K562 (cell line): Measurements from ENCODE around the gene SEC14L5. TPM values are rescaled to one million over a fixed set of nuclear protein-coding genes. Genes with fewer than 3 reads are reported as not detected.

Experiments
- ATAC-seq: fragments of 200-7000 bp; cut with Tn5 transposase; 3 replicates; pipeline ENCODE4 v1.9.1; 2020; ENCODE audit warnings: moderate library complexity
- BruUV-seq: library from RNA; stranded (reverse); fragments of 400-500 nt; replicated peaks from 2 replicates; lab custom pipeline; 2021; lab: Mats Ljungman, UMichigan
- CTCF ChIA-PET: fragments of 300-600 bp; formaldehyde crosslinking; extraction: SDS; loops from one replicate; lab custom pipeline; 2021; ENCODE audit warnings: low intra/inter-chr PET ratio; lab: Yijun Ruan, JAX
- POLR2A ChIA-PET: fragments of 300-600, 350-650 bp; sonication (Branson Sonifier 250); formaldehyde crosslinking; extraction: SDS; loops from one replicate; lab custom pipeline; 2021; ENCODE audit warnings: antibody characterized with exemption, inconsistent platforms; lab: Yijun Ruan, JAX
- DNase-seq, 4 experiments: peaks; one replicate each; pipeline versions ENCODE4 v3.0.0 to v3.0.0-alpha.2; 2011 to 2018; ENCODE audit warnings: low spot score in 3 of 4, mixed read lengths in 3 of 4; ENCODE audit errors: extremely low read depth in 1 of 4
- FAIRE-seq: peaks from 2 replicates; lab custom pipeline; 2011; peaks lifted over from hg19 to GRCh38; lab: Jason Lieb, UNC
- H2AFZ ChIP-seq: 2 replicates; pipeline ENCODE4 v1.6.0; 2011; ENCODE audit warnings: low read depth, low read length, control low read depth, inconsistent platforms
- H3K27ac ChIP-seq: fragments of 200-600 bp; 3 replicates; pipeline ENCODE4 v1.8.0; 2011; ENCODE audit warnings: low read depth, mild to moderate bottlenecking, control low read depth, inconsistent platforms, low read length, moderate library complexity, mixed read lengths; ENCODE audit errors: extremely low read depth
- H3K27me3 ChIP-seq, 2 experiments: fragments of 300-600 bp in 1 of 2; 2 replicates in 1 of 2; 3 replicates in 1 of 2; pipeline versions ENCODE4 v1.6.0 to v1.8.0; 2011; ENCODE audit warnings: inconsistent platforms in 2 of 2, low read length in 2 of 2, mild to moderate bottlenecking in 1 of 2, mixed read lengths in 1 of 2, moderate library complexity in 1 of 2; ENCODE audit not compliant: control insufficient read depth in 2 of 2, insufficient read depth in 2 of 2
- H3K36me3 ChIP-seq: fragments of 300-600 bp; 3 replicates; pipeline ENCODE4 v1.8.0; 2011; ENCODE audit warnings: mild to moderate bottlenecking, low read length, inconsistent platforms; ENCODE audit not compliant: control insufficient read depth, insufficient read depth
- H3K4me1 ChIP-seq, 2 experiments: fragments of 200-600 bp in 1 of 2; replicated peaks in 1 of 2; 2 replicates in 1 of 2; 3 replicates in 1 of 2; pipeline versions ENCODE4 v1.5.1 to v1.8.0; 2011; ENCODE audit warnings: inconsistent platforms in 2 of 2, low read length in 2 of 2, mild to moderate bottlenecking in 1 of 2, mixed read lengths in 1 of 2, moderate library complexity in 1 of 2; ENCODE audit not compliant: control insufficient read depth in 2 of 2, insufficient read depth in 2 of 2
- H3K4me2 ChIP-seq: 2 replicates; pipeline ENCODE4 v1.6.1; 2011; ENCODE audit warnings: low read length, control low read depth, inconsistent platforms, mixed read lengths; ENCODE audit not compliant: insufficient read depth
- H3K4me3 ChIP-seq: fragments of 200-600 bp; sonication (generic), shearing (Covaris generic); 2 replicates; pipeline ENCODE4 v1.5.1; 2016; ENCODE audit warnings: control low read depth, inconsistent platforms
- H3K79me2 ChIP-seq: fragments of 200-600 bp; 3 replicates; pipeline ENCODE4 v1.8.0; 2011; ENCODE audit warnings: low read length, inconsistent platforms; ENCODE audit not compliant: control insufficient read depth, insufficient read depth
- H3K9ac ChIP-seq, 2 experiments: 2 replicates each; pipeline versions ENCODE4 v1.6.0 to v1.6.1; 2011; ENCODE audit warnings: low read depth in 2 of 2, low read length in 2 of 2, control low read depth in 1 of 2, inconsistent platforms in 1 of 2, mild to moderate bottlenecking in 1 of 2, mixed read lengths in 1 of 2; ENCODE audit not compliant: insufficient read depth in 1 of 2
- H3K9me1 ChIP-seq: one replicate; pipeline ENCODE4 v1.6.0; 2011; ENCODE audit warnings: inconsistent platforms, mild to moderate bottlenecking, low read length, moderate library complexity; ENCODE audit not compliant: control insufficient read depth, insufficient read depth
- H3K9me3 ChIP-seq: replicated peaks from 2 replicates; pipeline ENCODE4 v1.5.1; 2011; ENCODE audit warnings: low read depth, low read length, inconsistent platforms; ENCODE audit not compliant: control insufficient read depth, insufficient read depth
- H4K20me1 ChIP-seq: replicated peaks from 2 replicates; pipeline ENCODE4 v1.6.1; 2011; ENCODE audit warnings: low read length, inconsistent platforms, mixed read lengths; ENCODE audit not compliant: control insufficient read depth, insufficient read depth
- ARID3A ChIP-seq: IDR thresholded peaks from 2 replicates; pipeline ENCODE4 v1.6.1; 2012; ENCODE audit warnings: low read depth, low read length, improper control_type of control experiment, borderline replicate concordance
- CTCF ChIP-seq, 3 experiments: IDR thresholded peaks in 2 of 3; conservative IDR thresholded peaks in 1 of 3; 2 replicates each; pipeline ENCODE4 v1.5.1; 2011 to 2012; ENCODE audit warnings: low read length in 3 of 3, mild to moderate bottlenecking in 3 of 3, control low read depth in 2 of 3, improper control_type of control experiment in 1 of 3, inconsistent platforms in 1 of 3, low read depth in 1 of 3, mixed read lengths in 1 of 3, moderate library complexity in 1 of 3; ENCODE audit not compliant: insufficient read depth in 2 of 3
- MLLT1 ChIP-seq, 2 experiments: fragments of 450-650 bp; IDR thresholded peaks; 2 replicates each; pipeline ENCODE4 v1.6.1; 2016
- WGBS: fragments of 100-300 bp; shearing (Covaris generic); methylation state at CpG from one replicate; pipeline ENCODE4 v1.1.6; 2016; ENCODE audit warnings: low coverage, mixed read lengths; ENCODE audit not compliant: insufficient coverage; ENCODE audit errors: missing lambda C conversion rate; 5-methylcytosine and 5-hydroxymethylcytosine counted together
- in situ Hi-C: fragments of 300-500 bp; cut with MboI; formaldehyde crosslinking; loops from 4 replicates; pipeline ENCODE4 v1.15.0; 2018; ENCODE audit warnings: inconsistent platforms, mixed read lengths
- intact Hi-C: fragments of 100-400 bp; cut with micrococcal nuclease; formaldehyde crosslinking; loops from 2 replicates; pipeline ENCODE4 v1.14.2; 2022
- polyA plus RNA-seq, 8 experiments: library from polyadenylated mRNA; depleted of rRNA in 4 of 8; stranded (reverse) in 5 of 8; unstranded in 3 of 8; fragments of >200 nt; fragmentation: Nextera tagmentation in 2 of 8; fragmentation: Illumina TruSeq in 1 of 8; extraction: Ambion mirVana in 2 of 8; extraction: Trizol in 1 of 8; gene quantifications; 2 replicates each; pipeline versions ENCODE4 v1.2.1 to v1.2.3, GENCODE V29; 2011 to 2014; ENCODE audit warnings: inconsistent platforms in 1 of 8, missing spikeins in 1 of 8
- total RNA-seq, 7 experiments: library from RNA; depleted of rRNA in 6 of 7; stranded (reverse); fragments of >200 nt in 6 of 7; fragmentation: Illumina TruSeq in 2 of 7; extraction: Trizol in 2 of 7; gene quantifications; 2 replicates each; pipeline versions ENCODE4 v1.2.1 to v1.2.3, GENCODE V29; 2011 to 2021; ENCODE audit warnings: low replicate concordance in 1 of 7

Gene SEC14L5
- total and polyA plus RNA-seq, 9 of the 15 experiments (the other 6 are each of a cell fraction or from before 2014, with no cell fraction given): 0.11 TPM; not detected in 8

DNA sequence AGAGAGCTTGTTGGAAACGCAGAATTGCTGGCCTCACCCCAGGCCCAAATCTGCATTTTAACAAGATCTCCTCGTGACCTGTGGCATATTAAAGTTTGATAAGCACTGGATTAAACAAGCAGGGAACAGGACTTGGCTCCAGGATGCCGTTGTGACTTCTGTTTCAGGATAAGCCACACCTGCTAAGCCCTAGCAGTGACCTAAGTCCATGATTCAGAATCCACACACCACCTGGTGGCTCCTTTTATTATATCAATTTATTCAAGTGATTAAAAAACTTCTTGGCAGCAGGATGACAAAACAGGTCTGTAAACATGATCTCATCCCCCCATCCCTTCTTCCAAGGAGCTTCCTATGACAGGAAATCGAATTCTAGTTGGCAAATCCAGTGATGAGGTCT lies 66.5 kb downstream of the SEC14L5 start:
- BruUV-seq: no TSS peak
- FAIRE-seq (no peak), ATAC-seq (peak; percentile 38; the same call in 1 of the 3 replicates)

More for the DNA sequence above, 66.5 kb downstream of the SEC14L5 start:
- Histone ChIP-seq H3K27ac (no peak overlapping the region), H3K4me1 (peaks cover 0 to 9% of the 10 kb centered on the region in 2 experiments; a peak in 1 of 5 replicates), H3K4me3 (no peak overlapping the region), H3K79me2 (no peaks in the 10 kb centered on the region), H3K27me3 (peaks cover 8 to 35% of the 10 kb centered on the region in 2 experiments; a peak in 4 of 5 replicates), H4K20me1 (no peaks in the 10 kb centered on the region), H3K36me3 (no peaks in the 10 kb centered on the region), H3K4me2 (no peak overlapping the region), H3K9ac (no peak overlapping the region), H3K9me3 (no peaks in the 10 kb centered on the region), H3K9me1 (no peaks in the 10 kb centered on the region), H2AFZ (no peak overlapping the region)
- CTCF ChIA-PET: no interaction called here
- intact Hi-C loops (no loop called here), in situ Hi-C loops (no loop called here)
- POLR2A ChIA-PET: interaction anchor here (0.6 to 0.7 kb wide), 2 partner anchors 9 to 550 kb away, joined by 3 to 4 read pairs; partner anchors contain the start of genes NAGPA and NMRAL1
- 11% methylated on average over 4 of the region's 4 CpGs for WGBS
- no peak for DNase-seq
- TF ChIP-seq CTCF (IDR thresholded peaks at IDR 0.05 in 2 of 3, conservative IDR thresholded peaks at IDR 0.05 in 1 of 3; ENCODE audit: insufficient read depth in 2 of 3, low read depth in 1 of 3, low read length in 3 of 3): peak in 1 of 3 experiments; percentile 15; a peak in 1 of 6 replicates
- TF ChIP-seq ARID3A: peak; percentile 59; the same call in 1 of the 2 replicates
- no peak for TF ChIP-seq MLLT1 (IDR thresholded peaks at IDR 0.05)
